Measurements from ENCODE around the gene CA6. TPM values are rescaled to one million over a fixed set of nuclear protein-coding genes. Genes with fewer than 3 reads are reported as not detected.
"Not testable (repeated sequence)": the region's sequence is repeated elsewhere in the genome, so short reads cannot be mapped to it uniquely, and the experiment has no call there.

The CA6 gene
- total RNA-seq, 1 donor from 2014 or later: 0.37 TPM

DNA sequence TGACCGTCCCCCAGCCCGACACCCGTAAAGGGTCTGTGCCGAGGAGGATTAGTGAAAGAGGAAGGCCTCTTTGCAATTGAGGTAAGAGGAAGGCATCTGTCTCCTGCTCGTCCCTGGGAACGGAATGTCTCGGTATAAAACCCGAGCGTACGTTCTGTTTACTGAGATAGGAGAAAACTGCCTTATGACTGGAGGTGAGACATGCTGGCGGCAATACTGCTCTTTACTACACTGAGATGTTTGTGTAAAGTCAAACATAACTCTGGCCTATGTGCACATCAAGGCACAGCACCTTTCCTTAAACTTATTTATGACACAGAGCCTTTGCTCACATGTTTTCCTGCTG is 56.5 kb downstream of the CA6 start:
- H3K27ac Mint-ChIP-seq; H3K4me3 Mint-ChIP-seq (ENCODE audit: low read depth); H3K4me1 Mint-ChIP-seq (ENCODE audit: low read depth); H3K27me3 Mint-ChIP-seq (ENCODE audit: low read depth); H3K36me3 Mint-ChIP-seq (ENCODE audit: low read depth); intact Hi-C loops (cut with micrococcal nuclease); H3K9me3 Mint-ChIP-seq; DNase-seq (ENCODE audit: low spot score): not testable (repeated sequence)

DNA sequence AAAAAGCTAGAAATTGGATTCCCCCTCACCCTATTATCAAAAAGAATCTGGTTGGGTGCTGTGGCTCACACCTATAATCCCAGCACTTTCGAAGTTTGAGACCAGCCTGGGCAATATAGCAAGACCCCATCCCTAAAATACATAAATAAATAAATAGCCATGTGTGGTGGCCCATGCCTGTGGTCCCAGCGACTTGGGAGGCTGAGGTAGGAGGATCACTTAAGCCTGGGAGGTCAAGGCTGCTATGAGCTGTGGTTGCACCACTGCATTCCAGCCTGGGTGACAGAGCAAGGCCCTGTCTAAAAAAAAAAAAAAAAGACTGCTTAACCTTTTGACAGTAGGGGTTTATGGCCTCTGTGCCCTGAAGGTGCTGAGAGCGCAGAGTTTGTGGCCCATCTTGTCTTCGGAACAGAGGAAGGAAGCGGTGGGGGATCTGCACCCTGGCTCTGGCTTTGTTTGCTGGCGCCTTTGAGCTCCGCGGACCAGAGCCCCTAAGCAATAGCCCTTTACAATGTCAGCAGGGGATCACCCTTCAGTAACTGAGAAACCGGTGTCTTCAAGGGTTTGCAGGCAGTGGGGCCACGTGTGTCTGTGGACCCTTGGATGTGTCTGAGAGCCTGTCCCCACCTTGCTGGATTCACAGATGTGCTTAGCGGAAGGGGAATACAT is 58.5 kb downstream of the CA6 start:
- no peak overlapping the region for H3K4me3 Mint-ChIP-seq (ENCODE audit: low read depth)
- no peaks in the 10 kb centered on the region for H3K36me3 Mint-ChIP-seq (ENCODE audit: low read depth)
- peaks cover 2% of the 10 kb centered on the region for H3K27me3 Mint-ChIP-seq (ENCODE audit: low read depth)
- no peak for DNase-seq (ENCODE audit: low spot score)
- no peaks in the 10 kb centered on the region for H3K9me3 Mint-ChIP-seq
- intact Hi-C loops (cut with micrococcal nuclease): no loop called here
- H3K27ac Mint-ChIP-seq: no peak overlapping the region
- peaks cover 2% of the 10 kb centered on the region for H3K4me1 Mint-ChIP-seq (ENCODE audit: low read depth)

DNA sequence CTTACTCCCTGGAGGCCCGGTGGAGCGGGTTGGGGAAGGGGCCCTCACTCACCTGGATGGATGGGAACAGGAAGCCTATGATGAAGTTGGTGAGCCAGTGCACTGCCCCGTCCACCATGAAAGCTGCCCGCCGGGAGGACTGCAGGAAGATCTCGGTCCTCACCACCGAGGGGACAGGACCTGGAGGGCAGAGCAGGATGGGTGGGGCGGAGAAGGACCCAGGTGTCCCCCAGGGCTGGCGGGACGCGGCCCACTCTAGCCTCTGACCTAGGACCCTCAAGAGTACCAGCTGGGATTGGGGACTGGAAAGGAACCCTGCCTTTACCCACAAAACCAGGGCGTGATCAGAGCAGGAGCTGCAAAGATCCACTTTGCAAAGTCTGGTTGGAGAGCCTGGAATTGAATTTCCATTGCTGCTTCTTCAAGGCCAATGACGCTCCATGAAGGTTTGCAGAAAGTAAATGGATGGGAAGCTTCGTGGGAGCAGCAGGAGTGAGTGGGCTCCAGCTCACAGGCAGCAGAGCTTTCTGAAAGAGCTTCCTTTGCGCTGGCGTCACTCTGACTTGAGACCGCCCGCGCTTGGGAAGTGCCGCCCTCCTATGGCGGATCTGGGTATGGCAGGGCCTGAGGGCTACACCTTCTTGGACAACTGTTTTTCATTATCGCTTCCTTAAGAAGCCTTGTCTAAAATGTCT is 59.2 kb downstream of the CA6 start:
- Mint-ChIP-seq H3K4me1 (ENCODE audit: low read depth) (peaks cover 2% of the 10 kb centered on the region), H3K36me3 (ENCODE audit: low read depth) (no peaks in the 10 kb centered on the region), H3K27me3 (ENCODE audit: low read depth) (no peaks in the 10 kb centered on the region), H3K4me3 (ENCODE audit: low read depth) (no peak overlapping the region), H3K27ac (no peak overlapping the region), H3K9me3 (no peaks in the 10 kb centered on the region)
- intact Hi-C loops (cut with micrococcal nuclease): loop anchor here (1.0 kb wide), 1 partner anchor 87 kb away; no protein-coding TSS in a partner anchor
- peak; percentile 75 for DNase-seq (ENCODE audit: low spot score)

DNA sequence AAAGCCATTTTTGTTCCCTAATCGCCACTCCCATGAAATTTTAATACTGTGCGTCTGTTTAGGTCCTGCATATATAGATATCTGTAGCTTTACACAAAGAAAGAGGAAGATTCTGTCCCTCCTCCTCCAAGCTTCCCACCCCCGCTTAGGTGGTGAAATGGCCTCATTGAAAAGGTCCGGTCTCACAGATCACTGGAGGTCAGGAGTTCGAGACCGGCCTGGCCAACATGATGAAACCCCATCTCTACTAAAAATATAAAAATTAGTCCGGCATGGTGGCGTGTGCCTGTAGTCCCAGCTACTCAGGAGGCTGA is 59.7 kb downstream of the CA6 start:
- H3K9me3 Mint-ChIP-seq: no peaks in the 10 kb centered on the region
- no peaks in the 10 kb centered on the region for H3K36me3 Mint-ChIP-seq (ENCODE audit: low read depth)
- intact Hi-C loops (cut with micrococcal nuclease): loop anchor here (1.0 kb wide), 1 partner anchor 87 kb away; no protein-coding TSS in a partner anchor
- H3K27me3 Mint-ChIP-seq (ENCODE audit: low read depth): no peaks in the 10 kb centered on the region
- DNase-seq (ENCODE audit: low spot score): no peak
- peaks cover 2% of the 10 kb centered on the region for H3K4me1 Mint-ChIP-seq (ENCODE audit: low read depth)
- no peak overlapping the region for H3K4me3 Mint-ChIP-seq (ENCODE audit: low read depth)
- H3K27ac Mint-ChIP-seq: no peak overlapping the region

DNA sequence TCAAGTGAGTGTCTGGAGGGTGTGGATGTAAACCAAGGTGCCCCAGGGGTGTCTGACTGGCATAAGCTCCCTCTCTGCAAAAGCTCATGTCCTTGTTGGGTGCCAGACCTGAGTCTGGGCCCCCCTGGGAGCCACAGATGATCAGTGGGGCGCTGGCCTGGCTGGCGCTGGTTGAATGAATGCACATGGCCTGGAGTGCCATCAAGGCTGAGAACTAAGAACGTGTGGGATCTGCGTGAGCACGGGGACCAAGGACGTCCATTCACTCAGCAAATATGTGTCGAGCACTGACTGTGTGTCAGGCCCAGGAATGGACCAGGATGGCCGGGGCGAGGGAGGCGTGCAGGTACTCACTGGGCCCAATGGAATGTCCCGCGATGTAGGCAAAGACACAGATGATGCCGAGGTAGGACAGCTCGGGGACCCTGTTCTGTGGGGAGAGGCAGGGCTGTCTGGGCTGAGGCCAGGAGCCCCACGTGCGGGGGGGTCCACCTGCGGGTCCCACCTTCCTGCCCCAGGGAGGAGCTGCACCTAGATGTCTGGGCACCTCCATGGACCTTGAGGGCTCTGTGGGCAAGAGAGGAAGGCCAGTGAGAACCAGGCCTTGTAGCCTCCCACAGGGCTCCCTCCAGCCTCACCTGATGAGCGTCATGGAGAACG is 61.4 kb downstream of the CA6 start:
- Mint-ChIP-seq H3K27ac (no peak overlapping the region), H3K4me3 (ENCODE audit: low read depth) (no peak overlapping the region), H3K9me3 (no peaks in the 10 kb centered on the region), H3K36me3 (ENCODE audit: low read depth) (no peaks in the 10 kb centered on the region), H3K4me1 (ENCODE audit: low read depth) (peaks cover 2% of the 10 kb centered on the region), H3K27me3 (ENCODE audit: low read depth) (peaks cover 7% of the 10 kb centered on the region)
- intact Hi-C loops (cut with micrococcal nuclease): no loop called here
- DNase-seq (ENCODE audit: low spot score): no peak

DNA sequence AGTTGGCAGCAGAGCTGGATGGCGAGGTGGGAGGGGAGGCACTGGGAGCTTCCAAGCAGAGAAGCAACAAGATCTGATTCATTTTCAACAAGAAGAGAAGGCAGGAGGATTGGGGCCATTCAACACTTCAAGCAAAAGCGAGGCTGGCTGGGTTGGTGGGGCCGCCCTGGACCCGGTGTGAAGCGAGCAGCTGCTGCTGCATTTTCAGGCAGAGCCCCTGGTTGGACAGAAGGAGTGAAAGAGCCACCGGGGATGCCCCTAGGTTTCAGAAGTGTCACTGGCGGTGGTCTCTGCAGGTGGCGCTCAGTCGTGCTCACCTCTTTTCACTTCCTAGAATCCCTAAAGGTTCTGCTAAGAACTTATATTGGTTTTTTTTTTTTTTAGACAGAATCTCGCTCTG is 62.6 kb downstream of the CA6 start:
- no peak for DNase-seq (ENCODE audit: low spot score)
- Mint-ChIP-seq H3K4me3 (ENCODE audit: low read depth) (no peak overlapping the region), H3K4me1 (ENCODE audit: low read depth) (peaks cover 2% of the 10 kb centered on the region), H3K27me3 (ENCODE audit: low read depth) (peaks cover 8% of the 10 kb centered on the region), H3K27ac (no peak overlapping the region), H3K36me3 (ENCODE audit: low read depth) (no peaks in the 10 kb centered on the region), H3K9me3 (no peaks in the 10 kb centered on the region)
- intact Hi-C loops (cut with micrococcal nuclease): no loop called here

DNA sequence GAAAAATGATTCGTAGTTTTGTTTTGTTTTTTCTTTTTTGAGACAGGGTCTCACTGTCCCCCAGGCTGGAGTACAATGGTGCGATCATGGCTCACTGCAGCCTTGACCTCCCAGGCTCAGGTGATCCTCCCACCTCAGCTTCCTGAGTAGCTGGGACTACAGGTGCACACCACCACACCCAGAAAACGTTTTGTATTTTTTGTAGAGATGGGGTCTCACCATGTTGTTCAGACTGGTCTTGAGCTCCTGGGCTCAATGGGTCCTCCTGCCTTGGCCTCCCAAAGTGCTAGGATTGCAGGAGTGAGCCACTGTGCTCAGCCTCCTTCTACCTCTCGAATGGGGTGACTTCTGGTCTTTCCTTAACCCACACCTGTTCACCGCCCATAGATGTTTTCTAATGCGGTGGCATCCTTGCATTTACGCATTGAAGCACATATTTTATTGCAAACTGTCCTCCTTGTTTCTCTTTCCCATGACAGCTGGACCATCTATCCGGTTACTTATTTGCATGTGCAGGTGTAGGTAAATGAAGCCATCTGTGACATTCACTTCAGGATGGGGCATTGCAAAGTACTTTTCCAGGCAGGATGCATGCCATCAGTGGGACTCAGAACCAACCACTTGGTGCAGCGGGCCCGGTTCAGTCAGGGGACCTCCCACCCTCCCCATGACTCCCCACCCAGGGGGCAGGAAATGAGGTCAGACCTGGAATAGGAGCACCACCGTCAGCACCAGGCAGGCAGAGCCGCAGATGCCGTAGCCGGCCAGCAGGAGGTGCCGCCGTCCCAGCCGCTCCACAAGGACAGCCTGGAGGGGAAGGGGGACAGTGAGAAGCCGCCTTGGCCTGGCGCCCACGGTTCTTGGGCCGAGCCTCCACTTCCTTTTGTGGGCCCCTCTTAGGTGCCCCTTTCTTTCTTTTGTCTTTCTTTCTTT is 64.0 kb downstream of the CA6 start:
- no peaks in the 10 kb centered on the region for H3K36me3 Mint-ChIP-seq (ENCODE audit: low read depth)
- H3K4me3 Mint-ChIP-seq (ENCODE audit: low read depth): no peak overlapping the region

DNA sequence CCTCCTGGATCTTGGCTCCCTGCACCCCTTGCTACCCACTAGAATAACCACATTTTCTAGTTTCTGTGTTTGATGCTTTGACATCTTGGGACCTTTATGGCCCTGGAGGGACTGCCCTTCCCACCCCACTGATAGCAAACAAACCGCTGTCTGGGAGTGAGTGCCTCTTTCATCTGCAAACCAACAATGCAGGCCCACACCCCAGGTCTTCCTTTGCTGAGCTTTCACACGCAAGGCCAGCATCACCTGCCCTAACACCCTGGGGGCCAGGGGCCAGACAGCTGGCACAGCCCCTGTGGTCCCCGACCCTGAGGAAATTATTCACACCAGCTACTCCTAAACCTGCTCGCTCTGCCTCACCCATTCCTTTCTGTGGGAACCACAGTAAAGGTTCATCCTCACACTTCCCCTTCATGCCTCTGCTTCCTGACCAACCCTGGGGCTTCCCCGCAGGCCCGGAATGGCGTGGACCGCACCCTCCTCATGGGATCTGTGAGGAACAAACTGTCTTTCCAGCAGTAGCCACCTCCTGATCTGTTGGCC is 65.2 kb downstream of the CA6 start:
- Mint-ChIP-seq H3K27ac (no peak overlapping the region), H3K27me3 (ENCODE audit: low read depth) (peaks cover 9% of the 10 kb centered on the region), H3K4me1 (ENCODE audit: low read depth) (no peaks in the 10 kb centered on the region), H3K36me3 (ENCODE audit: low read depth) (no peaks in the 10 kb centered on the region), H3K4me3 (ENCODE audit: low read depth) (no peak overlapping the region), H3K9me3 (no peaks in the 10 kb centered on the region)
- intact Hi-C loops (cut with micrococcal nuclease): loop anchor here (5.0 kb wide), 1 partner anchor 91 kb away; no protein-coding TSS in a partner anchor
- no peak for DNase-seq (ENCODE audit: low spot score)

More for the DNA sequence above, 64.0 kb downstream of the CA6 start:
- H3K27me3 Mint-ChIP-seq (ENCODE audit: low read depth): peaks cover 8% of the 10 kb centered on the region
- intact Hi-C loops (cut with micrococcal nuclease): loop anchor here (5.0 kb wide), 1 partner anchor 93 kb away; no protein-coding TSS in a partner anchor
- H3K27ac Mint-ChIP-seq: no peak overlapping the region
- no peaks in the 10 kb centered on the region for H3K9me3 Mint-ChIP-seq
- DNase-seq (ENCODE audit: low spot score): peak; percentile 28
- H3K4me1 Mint-ChIP-seq (ENCODE audit: low read depth): peaks cover 2% of the 10 kb centered on the region

DNA sequence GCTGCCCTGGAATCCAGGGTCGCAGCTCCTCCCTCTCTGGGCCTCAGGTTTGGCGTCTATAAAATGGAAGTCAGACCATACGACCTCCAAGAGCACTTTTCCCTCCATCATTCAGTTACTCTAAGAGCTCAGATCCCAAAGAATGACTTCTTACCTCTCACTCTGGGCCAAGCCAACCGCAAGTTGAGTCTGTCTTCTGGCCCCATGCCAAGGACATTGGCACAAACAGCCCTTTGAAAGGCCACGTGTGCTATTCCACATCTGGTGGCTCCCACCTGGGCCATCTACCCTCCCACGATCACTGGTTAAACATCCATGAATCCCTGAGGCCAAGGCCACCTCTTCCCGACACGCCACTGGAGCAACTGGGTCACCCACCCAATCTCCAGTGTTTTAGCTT is 68.2 kb downstream of the CA6 start:
- intact Hi-C loops (cut with micrococcal nuclease): loop anchor here (5.0 kb wide), 1 partner anchor 88 kb away; no protein-coding TSS in a partner anchor
- no peak overlapping the region for H3K4me3 Mint-ChIP-seq (ENCODE audit: low read depth)
- no peaks in the 10 kb centered on the region for H3K36me3 Mint-ChIP-seq (ENCODE audit: low read depth)
- DNase-seq (ENCODE audit: low spot score): no peak
- H3K4me1 Mint-ChIP-seq (ENCODE audit: low read depth): no peaks in the 10 kb centered on the region
- no peaks in the 10 kb centered on the region for H3K9me3 Mint-ChIP-seq
- H3K27ac Mint-ChIP-seq: no peak overlapping the region
- peaks cover 14% of the 10 kb centered on the region for H3K27me3 Mint-ChIP-seq (ENCODE audit: low read depth)

DNA sequence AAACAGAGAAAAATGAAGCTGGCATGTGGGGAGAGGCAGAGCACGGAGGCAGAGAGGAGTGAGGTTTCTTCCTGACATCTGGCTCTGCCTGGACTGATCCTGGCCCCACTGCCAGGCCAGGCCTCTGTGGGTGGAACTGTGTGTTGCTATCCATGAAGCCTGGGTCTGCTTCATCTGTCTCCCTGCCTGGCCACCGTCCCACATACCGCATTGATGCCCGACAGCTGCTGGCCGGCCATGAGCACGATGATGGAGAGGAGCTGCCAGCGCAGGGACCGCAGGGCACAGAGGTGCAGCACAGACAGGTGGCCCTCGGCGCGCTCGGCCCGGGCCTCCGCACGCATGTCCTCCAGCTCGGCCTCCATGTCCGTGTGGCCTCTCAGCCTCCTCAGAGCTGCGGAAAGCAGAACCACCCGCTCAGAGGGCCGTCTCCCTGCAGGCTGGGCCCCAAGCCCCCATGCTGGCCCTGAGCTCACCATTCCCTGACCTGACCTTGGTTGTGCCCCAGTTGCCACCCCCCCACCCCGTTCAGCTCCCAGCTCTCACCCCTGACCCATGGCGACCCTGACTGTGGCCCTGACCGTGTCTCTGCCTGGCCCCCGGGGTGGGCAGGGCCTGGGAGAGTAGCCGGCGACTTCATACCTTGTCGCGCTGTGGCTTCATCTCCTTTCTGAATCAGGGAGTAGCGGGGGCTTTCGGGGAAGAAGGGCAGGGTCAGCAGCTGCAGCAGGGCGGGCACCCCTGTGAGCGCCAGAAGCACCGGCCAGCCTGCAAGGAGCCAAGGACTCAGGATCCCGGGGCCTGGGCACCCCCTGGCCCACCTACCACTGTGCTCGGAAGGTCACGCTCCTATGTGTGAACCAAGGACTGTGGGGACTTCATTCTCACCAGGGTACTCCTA is 69.1 kb downstream of the CA6 start:
- Mint-ChIP-seq H3K4me3 (ENCODE audit: low read depth) (no peak overlapping the region), H3K27me3 (ENCODE audit: low read depth) (peaks cover 14% of the 10 kb centered on the region), H3K4me1 (ENCODE audit: low read depth) (no peaks in the 10 kb centered on the region), H3K9me3 (no peaks in the 10 kb centered on the region), H3K27ac (no peak overlapping the region), H3K36me3 (ENCODE audit: low read depth) (no peaks in the 10 kb centered on the region)
- DNase-seq (ENCODE audit: low spot score): no peak
- intact Hi-C loops (cut with micrococcal nuclease): loop anchor here (5.0 kb wide), 1 partner anchor 88 kb away; no protein-coding TSS in a partner anchor

DNA sequence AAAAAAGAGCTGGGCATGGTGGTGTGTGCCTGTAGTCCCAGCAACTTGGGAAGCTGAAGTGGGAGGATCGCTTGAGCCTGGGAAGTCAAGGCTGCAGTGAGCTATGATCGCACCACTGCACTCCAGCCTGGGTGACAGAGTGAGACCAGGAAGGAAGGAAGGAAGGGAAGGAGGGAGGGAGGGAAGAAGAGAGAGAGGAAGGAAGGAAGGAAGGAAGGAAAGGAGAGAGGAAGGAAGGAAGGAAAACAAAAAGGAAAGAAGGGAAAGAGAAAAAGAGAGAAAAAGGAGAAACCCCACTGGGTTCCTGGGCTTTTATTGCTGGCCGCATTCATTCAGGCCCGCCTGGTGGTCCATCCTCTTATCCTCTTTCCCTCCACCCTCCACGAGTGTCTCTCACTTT is 70.8 kb downstream of the CA6 start:
- peaks cover 16% of the 10 kb centered on the region for H3K27me3 Mint-ChIP-seq (ENCODE audit: low read depth)
- H3K4me1 Mint-ChIP-seq (ENCODE audit: low read depth): no peaks in the 10 kb centered on the region
- no peak for DNase-seq (ENCODE audit: low spot score)
- intact Hi-C loops (cut with micrococcal nuclease): no loop called here
- no peaks in the 10 kb centered on the region for H3K9me3 Mint-ChIP-seq
- no peak overlapping the region for H3K4me3 Mint-ChIP-seq (ENCODE audit: low read depth)
- no peaks in the 10 kb centered on the region for H3K36me3 Mint-ChIP-seq (ENCODE audit: low read depth)
- H3K27ac Mint-ChIP-seq: no peak overlapping the region

Measured in activated T-helper 2 cell treated with anti-CD3 and anti-CD28 coated beads, Interferon-gamma antibody, Interleukin-2, Interleukin-4, amounts not matched to agents 10 μg/mL and 5 μg/mL and 100 μg/mL, durations not matched to agents 14 hours and 24 hours and 36 hours (primary cell).